GM12878 (cell line): Measurements from ENCODE around the gene SBNO2. TPM values are rescaled to one million over a fixed set of nuclear protein-coding genes. Genes with fewer than 3 reads are reported as not detected.
A peak's percentile ranks its signal among the peaks of the same experiment; 100 is the strongest.

Experiments used
- ATAC-seq: fragments of 200-7000 bp; cut with Tn5 transposase; 3 replicates; pipeline ENCODE4 v1.9.1; 2020; ENCODE audit warnings: mild to moderate bottlenecking, moderate library complexity
- BruUV-seq: library from RNA; stranded (reverse); fragments of 400-500 nt; replicated peaks from 2 replicates; lab custom pipeline; 2021; lab: Mats Ljungman, UMichigan
- CTCF ChIA-PET: fragments of 300-600 bp; sonication (Branson Sonifier 250); formaldehyde crosslinking; extraction: SDS; loops from one replicate; lab custom pipeline; 2021; ENCODE audit warnings: inconsistent platforms; lab: Yijun Ruan, JAX
- POLR2A ChIA-PET: fragments of 350-600 bp; formaldehyde crosslinking; extraction: SDS; loops from one replicate; lab custom pipeline; 2021; ENCODE audit warnings: inconsistent platforms; lab: Charles Lee
- RAD21 ChIA-PET: fragments of 300-600 bp; sonication (Branson Sonifier 250); formaldehyde crosslinking; loops from one replicate; lab custom pipeline; 2023; ENCODE audit warnings: antibody characterized with exemption; ENCODE audit not compliant: unreplicated experiment; lab: Charles Lee
- SMC1A ChIA-PET: fragments of 300-600 bp; sonication (Branson Sonifier 250); formaldehyde crosslinking; loops from one replicate; lab custom pipeline; 2023; ENCODE audit not compliant: unreplicated experiment, uncharacterized antibody; lab: Charles Lee
- DNase-seq: peaks from one replicate; pipeline ENCODE4 v3.0.0-alpha.2; 2011; ENCODE audit warnings: low read depth, low spot score
- FAIRE-seq: peaks from 3 replicates; lab custom pipeline; 2011; peaks lifted over from hg19 to GRCh38; lab: Jason Lieb, UNC
- H2AFZ ChIP-seq: 2 replicates; pipeline ENCODE4 v1.6.0; 2011; ENCODE audit warnings: low read depth, low read length, control low read depth; ENCODE audit not compliant: control insufficient read depth
- H3K27ac ChIP-seq: 2 replicates; pipeline ENCODE4 v1.5.1; 2011; ENCODE audit warnings: control low read depth; ENCODE audit not compliant: control insufficient read depth, insufficient read depth
- H3K27me3 ChIP-seq, 2 experiments: replicated peaks in 1 of 2; 2 replicates each; pipeline versions ENCODE4 v1.6.0 to v1.6.1; 2011; ENCODE audit warnings: low read length in 1 of 2; ENCODE audit not compliant: control insufficient read depth in 2 of 2, insufficient read depth in 2 of 2
- H3K36me3 ChIP-seq, 2 experiments: 2 replicates each; pipeline ENCODE4 v1.5.1; 2011; ENCODE audit warnings: low read length in 1 of 2; ENCODE audit not compliant: control insufficient read depth in 2 of 2, insufficient read depth in 2 of 2
- H3K4me1 ChIP-seq: 2 replicates; pipeline ENCODE4 v1.6.1; 2011; ENCODE audit warnings: mild to moderate bottlenecking, low read length, moderate library complexity, mixed read lengths; ENCODE audit not compliant: control insufficient read depth, insufficient read depth
- H3K4me2 ChIP-seq: 2 replicates; pipeline ENCODE4 v1.6.0; 2011; ENCODE audit warnings: control low read depth; ENCODE audit not compliant: control insufficient read depth, insufficient read depth
- H3K4me3 ChIP-seq: fragments of 200-600 bp; sonication (generic); 2 replicates; pipeline ENCODE4 v1.5.1; 2016
- H3K79me2 ChIP-seq: 2 replicates; pipeline ENCODE4 v1.6.0; 2011; ENCODE audit warnings: low read length; ENCODE audit not compliant: control insufficient read depth, insufficient read depth
- H3K9ac ChIP-seq: 2 replicates; pipeline ENCODE4 v1.8.0; 2011; ENCODE audit warnings: low read length, control low read depth, mixed read lengths; ENCODE audit not compliant: control insufficient read depth, insufficient read depth
- H3K9me3 ChIP-seq: replicated peaks from 3 replicates; pipeline ENCODE4 v1.5.1; 2011; ENCODE audit warnings: mild to moderate bottlenecking, low read length; ENCODE audit not compliant: control insufficient read depth, insufficient read depth
- H4K20me1 ChIP-seq: 2 replicates; pipeline ENCODE4 v1.6.0; 2011; ENCODE audit not compliant: control insufficient read depth, insufficient read depth
- BHLHE40 ChIP-seq, 2 experiments: fragments of 450-650 bp in 1 of 2; IDR thresholded peaks; 2 replicates each; pipeline ENCODE4 v1.6.1; 2011 to 2017; ENCODE audit warnings: low read depth in 2 of 2, borderline replicate concordance in 1 of 2, improper control_type of control experiment in 1 of 2, low read length in 1 of 2, mild to moderate bottlenecking in 1 of 2
- IKZF1 ChIP-seq: fragments of 450-650 bp; conservative IDR thresholded peaks from 2 replicates; pipeline ENCODE4 v1.6.1; 2017; ENCODE audit warnings: antibody characterized with exemption, mild to moderate bottlenecking
- JUNB ChIP-seq: IDR thresholded peaks from 2 replicates; pipeline ENCODE4 v1.6.1; 2016; ENCODE audit warnings: antibody characterized with exemption, mild to moderate bottlenecking
- NR2F1 ChIP-seq: fragments of 450-650 bp; conservative IDR thresholded peaks from 2 replicates; pipeline ENCODE4 v1.6.1; 2017; ENCODE audit warnings: mild to moderate bottlenecking
- WGBS: methylation state at CpG from one replicate; pipeline ENCODE4 v1.1.6; 2016; ENCODE audit warnings: low lambda C conversion rate; ENCODE audit not compliant: insufficient replicate concordance, insufficient coverage; ENCODE audit errors: missing lambda C conversion rate; 5-methylcytosine and 5-hydroxymethylcytosine counted together
- in situ Hi-C: fragments of 300-500 bp; cut with MboI; formaldehyde crosslinking; loops from 9 replicates; pipeline ENCODE4 v1.14.3; 2018; ENCODE audit warnings: mixed read lengths
- intact Hi-C: fragments of 100-400 bp; cut with micrococcal nuclease; formaldehyde crosslinking; loops from one replicate; pipeline ENCODE4 v1.14.2; 2022; ENCODE audit not compliant: unreplicated experiment
- polyA plus RNA-seq, 11 experiments: library from polyadenylated mRNA; depleted of rRNA in 4 of 11; unstranded in 6 of 11; stranded (reverse) in 5 of 11; fragments of >200 nt; fragmentation: Nextera tagmentation in 4 of 11; fragmentation: Illumina TruSeq in 1 of 11; extraction: Ambion mirVana in 4 of 11; extraction: Trizol in 1 of 11; gene quantifications; 1 replicate in 1 of 11; 2 replicates in 10 of 11; pipeline versions ENCODE4 v1.2.1 to v1.2.3, GENCODE V29; 2011 to 2016; ENCODE audit warnings: inconsistent platforms in 2 of 11, missing spikeins in 2 of 11, low read depth in 1 of 11
- total RNA-seq, 4 experiments: library from RNA; depleted of rRNA in 3 of 4; stranded (reverse); fragments of >200 nt in 3 of 4; fragmentation: Illumina TruSeq in 1 of 4; extraction: Trizol in 1 of 4; gene quantifications; 2 replicates each; pipeline versions ENCODE4 v1.2.1 to v1.2.3, GENCODE V29; 2013 to 2021
- TF ChIP-seq, protein P1 (sequence below): IDR thresholded peaks from 2 replicates; pipeline ENCODE4 v1.6.1; 2012; ENCODE audit warnings: improper control_type of control experiment, low read depth, low read length; ENCODE audit not compliant: insufficient replicate concordance
- TF ChIP-seq, protein P2 (sequence below): IDR thresholded peaks from 2 replicates; pipeline ENCODE4 v1.6.1; 2011; ENCODE audit warnings: low read depth, low read length, improper control_type of control experiment, borderline replicate concordance

Gene SBNO2
- total and polyA plus RNA-seq, 10 of the 15 experiments (the other 5 are each of a cell fraction or from before 2014, with no cell fraction given) = 0.08 to 44.6 (median 5.4) TPM

DNA sequence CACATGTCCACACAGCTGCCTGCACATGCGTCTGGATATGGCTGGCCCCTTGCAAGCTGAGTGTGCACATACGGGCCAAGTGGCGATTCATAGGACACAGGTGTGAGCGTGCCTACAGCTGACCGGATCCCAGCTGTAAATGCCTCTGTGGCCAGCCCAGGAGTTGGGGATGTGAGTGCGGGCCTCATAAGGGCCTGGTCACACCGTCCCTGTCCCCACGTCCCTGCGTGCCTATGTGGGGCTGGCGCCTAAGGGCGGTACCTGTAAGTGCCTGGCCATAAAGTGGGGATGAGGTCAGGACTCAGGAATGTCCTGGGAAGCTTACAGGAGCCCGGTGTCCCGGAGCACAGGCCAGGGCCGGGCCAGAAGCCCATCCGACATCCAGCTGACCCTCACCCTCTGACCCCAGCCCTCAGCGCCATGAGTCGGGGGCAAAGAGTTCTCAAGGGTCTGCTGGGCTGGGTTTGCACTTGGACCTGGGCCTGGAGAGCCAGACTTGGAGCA is 108.4 kb downstream of the SBNO2 start:
- no peak for TF ChIP-seq JUNB
- Histone ChIP-seq H3K9ac (no peak overlapping the region), H3K36me3 (peaks cover 0 to 4% of the 10 kb centered on the region in 2 experiments; a peak in 2 of 4 replicates), H3K79me2 (peaks cover 30% of the 10 kb centered on the region), H3K4me1 (peaks cover 17% of the 10 kb centered on the region), H3K9me3 (no peaks in the 10 kb centered on the region), H3K4me3 (no peak overlapping the region), H2AFZ (no peak overlapping the region), H3K27me3 (no peaks in the 10 kb centered on the region), H4K20me1 (no peaks in the 10 kb centered on the region), H3K4me2 (peak overlapping the region; percentile 59; the same call in 1 of the 2 replicates), H3K27ac (no peak overlapping the region)
- in situ Hi-C loops (no loop called here), intact Hi-C loops (no loop called here)
- ChIA-PET SMC1A (interaction anchor here (1.3 to 2.3 kb wide), 3 partner anchors 10 to 36 kb away, joined by 4 to 11 read pairs (median 5); partner anchors contain the start of gene ABCA7), POLR2A (interaction anchor here (1.2 to 2.8 kb wide), 4 partner anchors 11 to 37 kb away, joined by 4 to 25 read pairs (median 8); no protein-coding TSS in a partner anchor), RAD21 (interaction anchor here (0.9 to 1.4 kb wide), 3 partner anchors 20 to 68 kb away, joined by 3 to 4 read pairs (median 4); no protein-coding TSS in a partner anchor), CTCF (interaction anchor here (0.8 to 2.2 kb wide), 8 partner anchors 11 to 65 kb away, joined by 3 to 7 read pairs (median 4); partner anchors contain the start of genes ABCA7 and RNU6-2)
- ATAC-seq (no peak), DNase-seq (no peak), FAIRE-seq (no peak)
- BruUV-seq = no TSS peak
- WGBS = 97% methylated on average over 17 of the region's 17 CpGs

DNA sequence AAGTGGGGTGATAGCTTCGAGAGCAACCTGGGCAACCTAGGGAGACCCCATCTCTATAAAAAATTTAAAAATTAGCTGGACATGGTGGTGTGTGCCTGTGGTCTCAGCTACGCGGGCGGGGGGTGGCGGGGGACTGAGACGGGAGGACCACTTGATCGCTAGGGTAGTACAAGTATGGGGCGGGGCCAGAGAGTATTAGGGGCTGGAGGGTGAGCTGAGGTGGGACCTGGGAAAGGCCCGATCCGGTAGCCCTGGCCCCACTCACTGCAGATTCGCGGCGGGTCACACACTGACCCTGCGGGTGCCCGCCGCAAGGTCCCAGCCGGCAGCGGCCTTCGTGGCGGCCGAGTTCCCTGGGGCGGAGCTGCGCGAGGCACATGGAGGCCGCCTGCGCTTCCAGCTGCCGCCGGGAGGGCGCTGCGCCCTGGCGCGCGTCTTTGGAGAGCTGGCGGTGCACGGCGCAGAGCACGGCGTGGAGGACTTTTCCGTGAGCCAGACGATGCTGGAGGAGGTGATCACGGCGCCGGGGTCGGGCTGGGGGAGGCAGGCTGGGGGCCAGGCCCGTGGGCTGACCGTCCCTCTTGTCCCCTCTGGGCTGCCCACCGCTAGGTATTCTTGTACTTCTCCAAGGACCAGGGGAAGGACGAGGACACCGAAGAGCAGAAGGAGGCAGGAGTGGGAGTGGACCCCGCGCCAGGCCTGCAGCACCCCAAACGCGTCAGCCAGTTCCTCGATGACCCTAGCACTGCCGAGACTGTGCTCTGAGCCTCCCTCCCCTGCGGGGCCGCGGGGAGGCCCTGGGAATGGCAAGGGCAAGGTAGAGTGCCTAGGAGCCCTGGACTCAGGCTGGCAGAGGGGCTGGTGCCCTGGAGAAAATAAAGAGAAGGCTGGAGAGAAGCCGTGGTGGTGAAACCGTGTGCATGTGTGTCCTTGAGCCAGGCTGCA is 109.1 kb downstream of the SBNO2 start:
- H3K9ac ChIP-seq = no peak overlapping the region
- no peak overlapping the region for H3K4me3 ChIP-seq
- no peak overlapping the region for H3K27ac ChIP-seq
- no peaks in the 10 kb centered on the region for H4K20me1 ChIP-seq
- peaks cover 27% of the 10 kb centered on the region for H3K79me2 ChIP-seq
- H3K36me3 ChIP-seq = peaks cover 0 to 3% of the 10 kb centered on the region in 2 experiments; a peak in 2 of 4 replicates
- peaks cover 17% of the 10 kb centered on the region for H3K4me1 ChIP-seq
- H3K27me3 ChIP-seq = no peaks in the 10 kb centered on the region
- POLR2A ChIA-PET = interaction anchor here (0.6 to 2.8 kb wide), 11 partner anchors 10 to 150 kb away, joined by 3 to 12 read pairs (median 4); no protein-coding TSS in a partner anchor
- CTCF ChIA-PET = interaction anchor here (0.7 to 2.2 kb wide), 11 partner anchors 11 to 129 kb away, joined by 3 to 11 read pairs (median 4); partner anchors contain the start of genes ABCA7 and RNU6-2
- no TSS peak for BruUV-seq
- intact Hi-C loops (no loop called here), in situ Hi-C loops (no loop called here)
- SMC1A ChIA-PET = interaction anchor here (1.0 to 2.3 kb wide), 5 partner anchors 11 to 48 kb away, joined by 3 to 11 read pairs (median 4); partner anchors contain the start of gene ABCA7
- WGBS = 16% methylated on average over 48 of the region's 60 CpGs
- ATAC-seq = peak; percentile 73
- FAIRE-seq = peak; percentile 79
- H2AFZ ChIP-seq = peak overlapping the region; percentile 35
- peak overlapping the region; percentile 59 for H3K4me2 ChIP-seq
- DNase-seq = no peak
- RAD21 ChIA-PET = interaction anchor here (0.6 to 1.4 kb wide), 11 partner anchors 12 to 69 kb away, joined by 3 to 6 read pairs (median 4); no protein-coding TSS in a partner anchor
- H3K9me3 ChIP-seq = no peaks in the 10 kb centered on the region
- TF ChIP-seq, protein P1, sequence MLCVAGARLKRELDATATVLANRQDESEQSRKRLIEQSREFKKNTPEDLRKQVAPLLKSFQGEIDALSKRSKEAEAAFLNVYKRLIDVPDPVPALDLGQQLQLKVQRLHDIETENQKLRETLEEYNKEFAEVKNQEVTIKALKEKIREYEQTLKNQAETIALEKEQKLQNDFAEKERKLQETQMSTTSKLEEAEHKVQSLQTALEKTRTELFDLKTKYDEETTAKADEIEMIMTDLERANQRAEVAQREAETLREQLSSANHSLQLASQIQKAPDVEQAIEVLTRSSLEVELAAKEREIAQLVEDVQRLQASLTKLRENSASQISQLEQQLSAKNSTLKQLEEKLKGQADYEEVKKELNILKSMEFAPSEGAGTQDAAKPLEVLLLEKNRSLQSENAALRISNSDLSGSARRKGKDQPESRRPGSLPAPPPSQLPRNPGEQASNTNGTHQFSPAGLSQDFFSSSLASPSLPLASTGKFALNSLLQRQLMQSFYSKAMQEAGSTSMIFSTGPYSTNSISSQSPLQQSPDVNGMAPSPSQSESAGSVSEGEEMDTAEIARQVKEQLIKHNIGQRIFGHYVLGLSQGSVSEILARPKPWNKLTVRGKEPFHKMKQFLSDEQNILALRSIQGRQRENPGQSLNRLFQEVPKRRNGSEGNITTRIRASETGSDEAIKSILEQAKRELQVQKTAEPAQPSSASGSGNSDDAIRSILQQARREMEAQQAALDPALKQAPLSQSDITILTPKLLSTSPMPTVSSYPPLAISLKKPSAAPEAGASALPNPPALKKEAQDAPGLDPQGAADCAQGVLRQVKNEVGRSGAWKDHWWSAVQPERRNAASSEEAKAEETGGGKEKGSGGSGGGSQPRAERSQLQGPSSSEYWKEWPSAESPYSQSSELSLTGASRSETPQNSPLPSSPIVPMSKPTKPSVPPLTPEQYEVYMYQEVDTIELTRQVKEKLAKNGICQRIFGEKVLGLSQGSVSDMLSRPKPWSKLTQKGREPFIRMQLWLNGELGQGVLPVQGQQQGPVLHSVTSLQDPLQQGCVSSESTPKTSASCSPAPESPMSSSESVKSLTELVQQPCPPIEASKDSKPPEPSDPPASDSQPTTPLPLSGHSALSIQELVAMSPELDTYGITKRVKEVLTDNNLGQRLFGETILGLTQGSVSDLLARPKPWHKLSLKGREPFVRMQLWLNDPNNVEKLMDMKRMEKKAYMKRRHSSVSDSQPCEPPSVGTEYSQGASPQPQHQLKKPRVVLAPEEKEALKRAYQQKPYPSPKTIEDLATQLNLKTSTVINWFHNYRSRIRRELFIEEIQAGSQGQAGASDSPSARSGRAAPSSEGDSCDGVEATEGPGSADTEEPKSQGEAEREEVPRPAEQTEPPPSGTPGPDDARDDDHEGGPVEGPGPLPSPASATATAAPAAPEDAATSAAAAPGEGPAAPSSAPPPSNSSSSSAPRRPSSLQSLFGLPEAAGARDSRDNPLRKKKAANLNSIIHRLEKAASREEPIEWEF = no peak
- TF ChIP-seq, protein P2, sequence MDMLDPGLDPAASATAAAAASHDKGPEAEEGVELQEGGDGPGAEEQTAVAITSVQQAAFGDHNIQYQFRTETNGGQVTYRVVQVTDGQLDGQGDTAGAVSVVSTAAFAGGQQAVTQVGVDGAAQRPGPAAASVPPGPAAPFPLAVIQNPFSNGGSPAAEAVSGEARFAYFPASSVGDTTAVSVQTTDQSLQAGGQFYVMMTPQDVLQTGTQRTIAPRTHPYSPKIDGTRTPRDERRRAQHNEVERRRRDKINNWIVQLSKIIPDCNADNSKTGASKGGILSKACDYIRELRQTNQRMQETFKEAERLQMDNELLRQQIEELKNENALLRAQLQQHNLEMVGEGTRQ = no peak
- TF ChIP-seq IKZF1 (peak; percentile 69), BHLHE40 (IDR thresholded peaks at IDR 0.05; ENCODE audit: borderline replicate concordance in 1 of 2, low read depth in 2 of 2, low read length in 1 of 2) (peak; percentile 54 to 78; a peak in 3 of 4 replicates), NR2F1 (peak; percentile 73)
